Ecto neural progenitor cell (in vitro differentiated cells): Measurements from ENCODE around the gene WDR59.
"Not testable (repeated sequence)": the region's sequence is repeated elsewhere in the genome, so short reads cannot be mapped to it uniquely, and the experiment has no call there.

Experiments used
- DNase-seq: peaks from one replicate; pipeline ENCODE4 v3.0.0-alpha.2; 2018; ENCODE audit warnings: low spot score

The WDR59 gene

GRCh38 chr16:75011634-75012307, 26.8 kb upstream of the WDR59 start:
- no peak for DNase-seq

DNA sequence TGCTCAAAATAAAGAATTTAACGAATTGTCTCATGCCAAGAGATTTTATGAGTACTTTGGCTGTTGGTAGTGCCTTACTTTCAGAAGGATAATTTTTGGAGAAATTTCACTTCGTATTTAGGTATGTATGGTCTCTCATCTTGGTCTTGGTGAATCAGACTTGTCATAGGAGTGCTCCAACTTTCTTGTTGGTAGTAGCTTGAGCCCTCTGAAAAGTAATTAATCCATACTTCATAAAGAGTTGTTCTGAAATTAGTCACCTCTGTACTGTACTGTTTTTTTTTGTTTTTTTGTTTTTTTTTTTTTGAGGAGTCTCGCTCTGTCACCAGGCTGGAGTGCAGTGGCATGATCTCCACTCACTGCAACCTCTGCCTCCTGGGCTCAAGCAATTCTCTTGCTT, 25.5 kb upstream of the WDR59 start:
- DNase-seq, result no peak

DNA sequence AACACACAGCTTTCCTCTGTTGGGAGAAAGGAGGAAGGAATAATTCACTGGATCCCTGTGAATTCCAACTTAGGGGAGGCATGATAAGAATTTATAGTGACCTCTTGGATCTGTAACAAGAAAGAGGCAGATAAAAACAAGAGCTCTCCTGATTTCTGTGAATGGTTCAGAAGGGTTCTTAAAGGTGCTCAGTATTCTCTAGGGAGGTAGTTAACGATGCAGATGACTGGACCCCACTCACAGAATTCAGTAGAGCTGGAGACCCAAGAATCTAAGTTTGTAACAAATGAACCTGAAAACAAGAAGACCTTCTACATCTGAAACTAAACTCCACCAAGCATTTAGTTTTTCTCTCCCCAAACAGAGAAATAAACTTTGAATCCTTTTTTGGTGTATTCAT, 22.5 kb upstream of the WDR59 start:
- no peak for DNase-seq

DNA sequence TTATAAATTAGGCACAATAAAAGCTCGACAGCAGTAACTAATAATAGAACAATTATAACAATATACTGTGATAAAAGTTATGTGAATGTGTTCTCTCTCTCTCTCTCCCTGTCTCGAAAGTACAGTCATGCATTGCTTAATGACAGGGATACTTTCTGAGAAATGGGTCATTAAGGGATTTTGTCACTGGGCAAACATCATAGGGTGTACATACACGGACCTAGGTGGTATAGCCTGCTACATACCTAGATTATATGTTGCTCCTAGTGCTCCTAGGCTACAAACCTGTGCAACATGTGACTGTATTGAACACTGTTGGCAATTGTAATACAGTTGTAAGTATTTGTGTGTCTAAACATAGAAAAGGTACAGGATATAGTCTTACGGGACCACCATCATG, 20.8 kb upstream of the WDR59 start:
- no peak for DNase-seq

DNA sequence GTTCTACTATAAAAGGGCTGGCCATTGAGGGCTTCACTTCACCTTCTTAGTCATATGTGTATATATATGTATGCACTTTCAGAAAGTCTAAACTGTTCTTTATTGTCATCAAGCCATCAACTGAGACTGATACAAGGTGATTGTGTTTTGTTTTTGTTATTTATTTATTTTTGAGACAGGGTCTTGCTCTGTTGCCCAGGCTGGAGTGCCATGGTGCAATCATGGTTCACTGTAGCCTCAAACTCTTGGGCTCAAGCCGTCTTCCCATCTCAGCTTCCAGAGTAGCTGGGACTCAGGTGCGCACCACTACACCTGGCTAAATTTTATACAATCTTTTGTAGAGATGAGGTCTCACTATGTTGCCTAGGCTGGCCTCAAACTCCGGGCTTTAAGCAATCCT, 19.5 kb upstream of the WDR59 start:
- no peak for DNase-seq

DNA sequence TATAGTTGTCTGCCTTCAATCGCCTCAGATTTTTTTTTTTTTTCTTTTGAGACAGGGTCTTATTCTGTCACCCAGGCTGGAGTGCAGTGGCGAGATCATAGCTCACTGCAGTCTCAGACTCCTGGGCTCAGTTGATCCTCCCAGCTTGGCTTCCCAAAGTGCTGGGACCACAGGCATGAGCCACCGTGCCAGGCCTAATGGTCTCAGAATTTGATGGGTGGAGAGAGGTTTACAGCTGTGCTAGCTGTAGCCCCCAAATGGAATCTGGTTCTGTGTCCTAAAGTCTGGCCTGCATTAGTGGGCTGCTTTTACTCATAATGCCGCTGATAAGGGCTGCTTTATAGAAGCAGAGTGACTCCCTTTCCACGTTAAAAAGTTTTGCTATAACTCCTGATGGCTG, 19.0 kb upstream of the WDR59 start:
- no peak for DNase-seq

DNA sequence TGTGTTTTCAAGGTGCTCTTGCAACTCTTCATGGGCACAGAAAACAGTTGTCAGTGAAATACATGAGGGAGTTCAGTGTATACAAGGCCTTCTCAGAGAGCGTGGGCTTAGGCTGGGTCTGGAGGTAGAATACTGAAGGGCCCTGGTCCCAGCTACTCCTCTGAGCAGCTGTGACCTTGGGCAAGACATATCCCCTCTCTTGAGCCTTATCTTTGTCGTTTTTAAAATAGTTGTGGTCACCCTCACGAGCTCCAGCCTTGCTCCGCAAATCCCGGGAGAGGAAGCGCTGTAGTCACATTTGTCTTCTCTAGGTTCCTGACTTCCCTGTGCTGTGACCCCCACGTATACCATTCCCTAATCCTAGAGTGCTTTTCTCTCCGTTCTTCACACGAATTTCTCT, 17.6 kb upstream of the WDR59 start:
- DNase-seq, result no peak

DNA sequence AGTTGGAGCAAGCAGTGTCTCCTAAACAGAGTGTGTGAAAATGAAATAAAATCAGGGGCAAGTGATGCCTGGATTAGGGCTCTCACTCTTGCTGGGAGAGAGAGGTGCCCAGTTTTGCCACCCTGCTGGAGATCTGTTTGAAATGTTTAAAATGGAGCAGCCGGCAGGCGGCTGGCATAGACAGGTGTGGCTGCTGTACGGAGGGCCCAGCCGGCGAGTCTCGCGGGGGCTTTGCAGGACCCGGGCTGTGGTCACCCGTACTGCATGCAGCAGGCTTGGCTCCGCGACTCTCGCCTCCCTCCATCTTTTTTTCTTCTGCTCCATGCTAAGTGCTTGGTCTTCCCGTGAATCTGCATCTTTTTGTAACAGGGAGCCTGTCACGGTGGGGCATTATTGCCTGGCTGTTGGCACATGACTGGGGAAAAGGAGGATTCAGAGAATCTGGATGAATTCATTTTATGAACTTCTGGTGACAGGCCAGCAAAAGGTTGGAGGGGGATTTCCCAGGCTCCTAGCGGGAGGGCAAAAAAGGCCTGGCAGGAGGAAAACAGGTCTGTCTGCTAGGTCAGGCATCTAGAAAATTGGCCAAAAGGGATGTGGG, 15.7 kb upstream of the WDR59 start:
- DNase-seq, result peak; percentile 54

DNA sequence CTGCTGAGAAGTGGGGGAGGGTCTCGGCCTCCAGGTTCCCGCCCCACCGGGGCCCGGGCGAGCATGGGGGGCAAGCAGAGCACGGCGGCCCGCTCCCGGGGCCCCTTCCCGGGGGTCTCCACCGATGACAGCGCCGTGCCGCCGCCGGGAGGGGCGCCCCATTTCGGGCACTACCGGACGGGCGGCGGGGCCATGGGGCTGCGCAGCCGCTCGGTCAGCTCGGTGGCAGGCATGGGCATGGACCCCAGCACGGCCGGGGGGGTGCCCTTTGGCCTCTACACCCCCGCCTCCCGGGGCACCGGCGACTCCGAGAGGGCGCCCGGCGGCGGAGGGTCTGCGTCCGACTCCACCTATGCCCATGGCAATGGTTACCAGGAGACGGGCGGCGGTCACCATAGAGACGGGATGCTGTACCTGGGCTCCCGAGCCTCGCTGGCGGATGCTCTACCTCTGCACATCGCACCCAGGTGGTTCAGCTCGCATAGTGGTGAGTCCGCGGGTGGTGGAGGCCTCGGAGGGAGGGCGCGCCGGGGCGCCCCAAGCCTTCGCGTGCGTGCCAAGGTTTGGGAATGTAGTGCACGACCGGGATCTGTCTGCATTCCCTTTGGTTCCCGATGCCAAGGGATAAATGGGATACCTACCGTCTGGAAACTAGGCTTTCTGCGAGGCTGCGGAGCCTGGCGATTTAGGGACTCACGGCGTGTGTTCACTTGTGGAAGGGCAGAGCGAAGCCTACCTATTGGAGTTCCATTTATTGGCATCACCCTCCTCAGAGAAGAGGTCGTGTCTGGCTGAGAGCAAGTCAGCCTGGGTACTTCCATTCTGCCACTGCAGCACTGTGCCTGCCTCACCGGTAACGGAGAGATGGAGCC, 14.9 kb upstream of the WDR59 start:
- DNase-seq, result peak; percentile 73

GRCh38 chr16:74999219-74999608, 14.3 kb upstream of the WDR59 start:
- DNase-seq, result peak; percentile 61

- peak; percentile 94 for DNase-seq
These were observed 13.7 kb upstream of the WDR59 start, which contains the start of gene ZNRF1 for GRCh38 chr16:74998481-74999218. TSS of gene ZNRF1 (plus strand) at chr16:74999024. CDS start at chr16:74999672, 648 bp downstream.

DNA sequence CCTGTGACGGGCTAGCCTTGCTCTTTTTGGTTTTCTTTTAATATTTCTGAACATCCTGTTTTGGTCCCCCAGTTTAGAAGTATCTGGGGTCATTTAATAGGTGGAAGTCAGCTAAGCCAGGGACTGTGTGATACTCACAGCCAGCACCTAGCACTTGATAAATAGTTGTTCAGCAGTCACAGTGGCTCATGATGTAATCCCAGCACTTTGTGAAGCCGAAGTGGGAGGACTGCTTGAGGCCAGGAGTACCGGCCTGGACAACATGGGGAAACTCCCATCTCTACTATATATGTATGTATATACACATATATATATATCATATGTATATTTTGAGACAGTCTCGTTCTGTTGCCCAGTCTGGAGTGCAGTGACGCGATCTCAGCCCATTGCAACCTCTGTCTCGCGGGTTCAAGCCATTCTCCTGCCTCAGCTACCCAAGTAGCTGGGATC, 12.1 kb upstream of the WDR59 start:
- no peak for DNase-seq

DNA sequence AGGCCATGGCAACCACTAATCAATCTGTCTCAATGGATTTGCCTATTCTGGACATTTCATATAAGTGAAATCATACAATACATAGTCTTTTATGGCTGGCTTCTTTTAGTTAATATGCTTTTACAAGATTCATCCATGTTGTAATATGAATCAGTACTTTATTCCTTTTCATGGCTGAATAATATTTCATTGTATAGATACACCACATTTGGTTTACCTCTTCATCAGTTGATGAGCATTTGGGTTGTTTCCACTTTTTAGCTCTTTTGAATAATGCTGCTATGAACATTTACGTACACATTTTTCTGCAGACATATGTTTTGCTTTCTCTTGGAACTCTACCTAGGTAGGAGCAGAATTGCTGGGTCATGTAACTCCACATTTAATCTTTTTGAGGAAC, 11.1 kb upstream of the WDR59 start:
- DNase-seq, result no peak

DNA sequence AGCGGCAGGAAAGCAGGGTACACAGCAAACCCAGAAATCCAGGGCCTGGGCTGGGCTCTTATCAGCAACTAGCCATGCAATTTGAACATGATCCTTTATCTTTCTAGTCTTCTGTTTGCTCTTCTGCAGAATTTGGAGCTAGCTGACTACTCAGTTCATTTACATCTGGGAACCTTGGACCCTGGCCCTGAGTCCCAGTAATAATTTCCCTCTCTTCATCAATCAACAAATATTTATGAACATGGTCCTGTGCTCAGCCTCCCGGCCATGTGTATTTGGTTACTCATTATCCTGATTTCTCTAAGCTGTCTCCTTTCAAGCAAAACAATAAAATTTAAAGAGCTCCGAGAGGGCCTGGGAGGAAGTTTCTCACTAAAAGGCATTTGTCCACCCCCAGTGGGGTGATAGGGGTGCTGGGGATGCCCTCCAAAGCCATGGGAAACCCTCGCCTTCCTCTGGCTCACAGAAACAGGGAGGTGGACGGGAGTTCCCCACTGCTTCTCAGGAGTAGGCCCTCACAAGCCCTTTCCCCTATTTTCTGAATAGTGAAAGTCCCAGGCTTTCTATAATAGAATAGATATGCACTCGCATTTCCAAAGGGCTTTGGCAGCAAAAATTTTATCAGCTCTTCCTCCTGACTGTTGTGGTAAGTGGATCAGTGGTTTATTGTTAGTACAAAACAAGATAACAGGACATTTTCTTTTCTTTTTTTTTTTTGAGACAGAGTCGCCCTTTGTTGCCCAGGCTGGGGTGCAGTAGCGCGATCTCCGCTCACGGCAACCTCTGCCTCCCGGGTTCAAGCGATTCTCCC, 6.9 kb upstream of the WDR59 start:
- DNase-seq, result no peak

DNA sequence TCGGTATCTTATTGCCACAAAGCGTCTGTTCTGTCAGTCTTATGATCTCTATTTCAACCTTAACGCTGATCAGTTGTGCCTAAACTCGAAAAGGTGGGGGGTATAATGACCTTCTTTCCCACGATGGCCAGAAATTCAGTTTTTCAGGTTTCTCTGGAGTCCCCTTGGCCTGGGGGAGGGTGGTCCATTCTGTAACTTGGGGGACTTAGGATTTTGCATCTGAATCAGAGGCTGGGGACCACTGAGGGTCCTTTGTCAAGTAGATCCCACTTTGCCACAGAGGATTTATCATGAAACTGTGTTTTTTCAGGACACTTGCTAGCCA, 6.3 kb upstream of the WDR59 start:
- no peak for DNase-seq

DNA sequence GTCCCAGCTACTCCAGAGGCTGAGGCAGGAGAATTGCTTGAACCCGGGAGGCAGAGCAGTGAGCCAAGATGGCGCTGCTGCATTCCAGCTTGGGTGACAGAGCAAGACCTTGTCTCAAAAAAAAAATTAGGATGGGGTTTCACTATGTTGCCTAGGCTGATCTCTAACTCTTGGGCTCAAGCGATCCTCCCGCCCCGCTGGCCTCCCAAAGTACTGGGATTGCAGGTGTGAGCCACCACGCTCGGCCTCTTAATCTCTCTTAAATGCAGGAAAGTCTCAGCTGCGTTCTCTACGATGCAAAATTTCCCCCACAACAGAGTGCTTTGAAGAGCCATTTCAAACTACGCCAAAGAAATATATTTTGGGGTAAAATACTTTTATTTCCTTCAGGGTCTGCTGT, 5.9 kb upstream of the WDR59 start:
- DNase-seq, result no peak

DNA sequence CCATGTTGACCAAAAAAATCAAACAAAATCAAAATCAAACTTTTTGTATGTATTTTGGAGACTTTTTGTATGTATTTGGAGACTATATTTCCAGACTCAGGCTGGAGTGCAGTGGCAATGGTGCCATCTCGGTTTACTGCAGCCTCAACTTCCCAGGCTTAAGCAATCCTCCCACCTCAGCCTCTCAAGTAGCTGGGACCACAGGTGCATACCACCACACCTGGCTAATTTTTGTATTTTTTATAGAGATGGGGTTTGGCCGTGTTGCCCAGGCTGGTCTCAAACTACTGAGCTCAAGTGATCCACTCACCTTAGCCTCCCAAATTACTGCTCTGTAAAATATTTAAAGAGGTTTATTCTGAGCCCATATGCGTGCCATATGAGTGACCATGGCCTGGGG, 4.9 kb upstream of the WDR59 start:
- DNase-seq, result not testable (repeated sequence)

GRCh38 chr16:74987027-74987681, 2.2 kb upstream of the WDR59 start:
- DNase-seq, result no peak

- no peak for DNase-seq
These were observed 762 bp downstream of the WDR59 start for GRCh38 chr16:74984194-74984528.

DNA sequence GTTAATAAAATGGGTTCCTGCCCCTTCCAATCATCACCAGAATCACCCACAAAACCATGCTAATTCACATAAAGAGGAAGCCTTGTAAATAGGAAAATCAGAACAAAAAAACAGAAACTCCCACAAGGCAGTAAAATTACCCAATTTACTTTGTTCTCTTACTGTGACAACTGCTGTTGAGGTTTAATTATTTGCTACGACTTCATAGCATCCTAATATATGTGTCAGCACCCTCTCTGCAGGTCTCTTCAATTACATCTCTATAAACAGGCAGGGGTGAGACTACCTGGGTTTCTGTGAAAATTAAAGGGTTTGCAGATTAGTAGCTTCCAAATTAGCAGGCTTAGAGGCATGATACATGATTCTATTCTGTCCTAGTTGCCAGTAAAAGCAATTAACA, 2.7 kb downstream of the WDR59 start:
- no peak for DNase-seq

DNA sequence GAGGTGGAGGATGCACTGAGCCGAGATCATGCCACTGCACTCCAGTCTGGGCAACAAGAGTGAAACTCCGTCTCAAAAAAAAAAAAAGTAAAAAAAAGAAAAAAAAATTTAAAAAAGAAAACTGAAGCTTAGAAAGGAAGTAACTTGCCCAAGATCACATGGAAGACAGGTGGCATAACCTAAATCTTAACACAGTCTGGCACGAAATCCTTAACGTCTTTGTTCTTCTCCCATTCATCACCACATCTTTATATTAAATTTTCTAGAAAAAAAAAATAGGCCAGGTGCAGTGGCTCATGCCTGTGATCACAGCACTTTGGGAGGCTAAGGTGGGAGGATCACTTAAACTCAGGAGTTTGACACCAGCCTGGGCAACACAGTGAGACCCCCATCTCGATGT, 9.3 kb downstream of the WDR59 start:
- no peak for DNase-seq
